GM19351 (cell line): ENCODE measurements around the gene DUSP28.
A peak's percentile ranks its signal among the peaks of the same experiment; 100 is the strongest.

ENCODE experiments used
- ATAC-seq: cut with Tn5 transposase; IDR thresholded peaks from one replicate; pipeline ENCODE4 v1.9.1; 2021; ENCODE audit warnings: mild to moderate bottlenecking, moderate library complexity; ENCODE audit not compliant: unreplicated experiment

Gene DUSP28

GRCh38 chr2:240572141-240573031, 12.2 kb downstream of the DUSP28 start:
- ATAC-seq = no peak

- ATAC-seq = no peak
These were observed 12.9 kb downstream of the DUSP28 start for GRCh38 chr2:240573071-240573515.

- ATAC-seq = no peak
These were observed 13.6 kb downstream of the DUSP28 start for GRCh38 chr2:240573516-240574385.

- ATAC-seq = no peak
These were observed 14.4 kb downstream of the DUSP28 start for GRCh38 chr2:240574386-240575100.

- no peak for ATAC-seq
These were observed 15.2 kb downstream of the DUSP28 start for GRCh38 chr2:240575101-240575965.

- ATAC-seq = no peak
These were observed 15.9 kb downstream of the DUSP28 start for GRCh38 chr2:240576036-240576435.

- no peak for ATAC-seq
These were observed 16.5 kb downstream of the DUSP28 start for GRCh38 chr2:240576436-240577205.

- no peak for ATAC-seq
These were observed 17.3 kb downstream of the DUSP28 start for GRCh38 chr2:240577281-240578109.

- no peak for ATAC-seq
These were observed 17.9 kb downstream of the DUSP28 start for GRCh38 chr2:240578110-240578450.

GRCh38 chr2:240578488-240578887, 18.3 kb downstream of the DUSP28 start:
- no peak for ATAC-seq

GRCh38 chr2:240579071-240579762, 19.1 kb downstream of the DUSP28 start:
- ATAC-seq = no peak

- peak; percentile 55 for ATAC-seq
These were observed 19.8 kb downstream of the DUSP28 start for GRCh38 chr2:240579771-240580614.

- no peak for ATAC-seq
These were observed 21.7 kb downstream of the DUSP28 start for GRCh38 chr2:240581811-240582210.

- ATAC-seq = no peak
These were observed 22.6 kb downstream of the DUSP28 start for GRCh38 chr2:240582781-240583180.

GRCh38 chr2:240583774-240584173, 23.6 kb downstream of the DUSP28 start:
- no peak for ATAC-seq

- ATAC-seq = peak; percentile 62
These were observed 24.4 kb downstream of the DUSP28 start for GRCh38 chr2:240584486-240585031.

GRCh38 chr2:240585101-240585500, 24.9 kb downstream of the DUSP28 start:
- ATAC-seq = peak; percentile 28
